ENCODE results near the gene PMVK.

Gene PMVK

DNA sequence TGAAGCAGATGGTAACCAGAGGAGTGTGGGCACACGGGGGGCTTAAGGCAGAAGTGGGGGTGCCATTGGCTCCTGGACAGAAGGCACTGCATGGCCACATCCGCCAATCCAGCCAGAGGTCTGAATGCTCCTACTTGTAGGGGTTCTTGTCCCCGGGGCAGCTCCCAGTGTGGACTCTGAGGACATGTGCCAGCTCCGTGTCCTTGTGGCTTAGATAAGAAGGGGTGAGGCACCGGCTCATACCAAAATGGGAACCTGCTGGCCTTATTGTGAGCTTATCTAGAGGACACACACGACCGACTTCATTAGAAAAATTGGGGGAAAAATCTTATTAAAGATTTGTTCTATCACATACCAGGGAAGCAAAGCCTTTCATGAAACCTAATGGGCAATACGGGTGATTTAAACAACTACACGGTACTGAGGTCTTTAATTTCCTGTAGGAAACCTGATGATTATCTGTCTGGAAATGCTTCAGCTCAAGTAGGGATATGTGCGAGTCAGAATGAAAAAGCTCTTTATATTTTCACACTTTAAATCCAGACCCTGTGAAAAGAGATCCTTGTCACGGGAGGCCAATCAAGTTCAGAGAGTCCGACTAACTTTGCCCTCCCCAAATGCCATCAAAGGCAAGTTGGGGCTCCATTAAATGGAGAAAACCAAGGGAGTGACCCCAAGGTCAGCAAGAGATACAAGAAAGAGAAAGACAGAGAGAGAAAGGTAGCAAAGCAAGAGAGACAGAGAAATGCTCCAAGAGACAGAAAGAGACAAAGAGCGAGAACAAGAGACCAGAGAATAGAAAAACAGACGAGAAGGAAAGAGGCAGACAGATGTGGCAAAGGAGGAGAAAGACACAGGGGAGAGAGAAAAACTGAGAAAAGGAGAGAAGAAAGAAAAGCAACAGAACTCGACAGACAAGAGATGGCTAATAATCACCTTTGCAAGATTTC is 52.3 kb downstream of the PMVK start:
- in situ Hi-C loops (cut with MboI; ENCODE audit: low sequenced_read_pairs) = no loop called here

- in situ Hi-C loops (cut with MboI; ENCODE audit: low sequenced_read_pairs) = no loop called here
These were observed 54.5 kb downstream of the PMVK start for GRCh38 chr1:154881820-154882535.

- in situ Hi-C loops (cut with MboI; ENCODE audit: low sequenced_read_pairs) = no loop called here
These were observed 55.8 kb downstream of the PMVK start for GRCh38 chr1:154880671-154881070.

DNA sequence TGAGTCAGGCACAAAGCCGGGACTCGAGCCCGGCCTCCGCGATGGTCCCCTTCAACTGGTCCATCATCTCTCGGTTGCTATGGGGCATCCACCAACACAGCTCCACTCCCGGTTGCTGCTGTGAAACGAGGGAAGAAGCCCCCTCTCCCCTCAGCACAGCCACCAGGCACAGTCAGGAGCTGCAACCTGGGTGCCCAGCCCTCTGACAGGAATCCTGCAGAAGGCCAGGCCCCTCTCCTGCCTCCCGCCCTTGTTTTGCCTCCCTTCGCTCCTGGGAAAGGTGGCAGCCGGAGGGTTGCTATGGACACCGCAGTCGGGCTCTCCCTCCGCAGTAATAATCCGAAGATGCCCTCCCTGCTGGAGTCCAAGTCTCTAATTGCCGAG is 57.5 kb downstream of the PMVK start:
- in situ Hi-C loops (cut with MboI; ENCODE audit: low sequenced_read_pairs) = no loop called here

DNA sequence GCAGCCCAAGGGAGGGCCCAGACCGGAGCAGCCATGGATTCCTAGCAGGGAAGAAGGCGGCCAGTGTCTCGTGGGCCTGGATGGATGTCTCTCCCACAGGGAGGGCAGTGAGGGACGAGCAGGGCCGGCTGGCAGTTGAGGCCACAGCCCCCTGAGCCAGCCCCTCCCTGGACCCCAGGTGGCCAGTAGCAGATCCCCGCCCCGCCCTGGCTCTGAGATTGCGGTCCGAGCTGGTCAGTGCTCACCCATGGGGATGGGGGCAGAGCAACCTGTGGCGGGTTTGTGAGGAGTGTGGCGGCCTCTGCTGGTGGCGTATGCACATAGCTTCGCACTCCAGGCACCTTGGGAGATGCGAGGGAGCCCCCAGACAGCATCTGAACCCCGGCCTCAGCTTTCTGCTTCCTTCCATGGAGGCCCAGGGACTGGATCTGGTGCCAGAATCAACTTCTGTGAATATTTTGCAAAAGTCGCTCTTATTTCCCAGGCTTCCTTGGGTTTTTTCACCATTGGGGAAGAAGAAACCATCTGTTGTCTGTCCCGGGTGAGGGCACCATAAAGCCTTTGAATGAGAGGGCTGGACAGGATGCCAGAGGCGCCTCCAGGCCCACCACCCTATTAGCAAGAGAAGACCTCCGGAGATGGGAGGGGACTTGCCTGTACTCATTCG is 58.0 kb downstream of the PMVK start:
- in situ Hi-C loops (cut with MboI; ENCODE audit: low sequenced_read_pairs) = no loop called here

DNA sequence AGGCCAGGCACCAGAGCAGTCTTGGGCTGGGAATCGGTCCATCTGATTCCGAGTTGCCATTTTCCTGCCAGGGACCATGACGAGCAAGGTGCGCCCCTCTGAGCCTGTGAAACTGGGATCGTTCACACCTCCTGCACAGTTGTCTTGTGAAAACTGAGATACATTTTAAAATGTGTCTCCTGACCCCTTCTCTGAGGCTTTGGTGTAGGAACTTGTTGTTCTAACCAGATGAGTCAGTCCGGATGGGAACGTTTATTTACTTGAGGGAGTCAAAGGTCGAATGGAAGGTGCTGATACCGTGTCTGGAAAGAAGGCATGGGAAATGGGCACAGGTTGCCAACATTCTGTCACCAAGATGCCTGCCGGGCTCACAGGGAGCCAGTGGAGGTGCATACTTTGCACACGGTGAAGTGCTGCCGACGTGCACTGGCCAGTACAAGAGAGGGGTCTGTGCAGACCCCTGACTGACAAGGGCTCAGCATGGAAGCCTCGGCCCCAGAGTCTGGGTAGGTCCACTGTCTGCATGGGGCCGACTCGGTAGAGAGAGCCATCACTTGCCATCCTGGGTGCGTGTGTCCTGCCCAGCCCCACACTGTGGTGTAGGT is 59.0 kb downstream of the PMVK start:
- in situ Hi-C loops (cut with MboI; ENCODE audit: low sequenced_read_pairs) = no loop called here

DNA sequence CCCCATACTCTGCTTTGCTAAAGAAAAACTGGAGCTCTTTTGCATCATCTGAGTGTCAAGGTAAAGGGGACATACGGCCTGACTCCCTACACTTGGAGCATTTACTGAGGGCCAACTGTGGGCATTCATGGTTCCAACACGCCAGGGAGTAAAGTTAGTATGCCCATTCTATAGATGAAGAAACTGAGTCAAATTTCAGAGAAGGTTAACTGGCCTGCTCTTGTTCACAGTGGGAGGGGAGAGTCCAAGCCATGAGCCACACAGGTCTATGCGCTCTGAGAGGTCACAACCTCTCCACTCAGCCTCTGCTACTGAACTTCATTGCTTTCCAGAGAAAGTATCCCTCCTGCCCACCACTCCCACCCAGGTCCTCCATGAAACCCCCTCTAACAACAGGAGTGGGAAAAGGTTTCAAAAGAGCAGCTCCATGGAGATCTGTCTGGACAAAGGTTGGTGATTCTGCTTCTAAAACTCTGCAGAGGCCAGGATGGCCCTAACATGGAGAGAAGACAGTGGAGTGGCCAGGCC is 59.6 kb downstream of the PMVK start:
- in situ Hi-C loops (cut with MboI; ENCODE audit: low sequenced_read_pairs) = no loop called here
